CD4-positive, alpha-beta T cell (primary cell): ENCODE data around the gene TMEM273. TPM values are rescaled to one million over a fixed set of nuclear protein-coding genes. Genes with fewer than 3 reads are reported as not detected.

Experiments
- ATAC-seq: fragments of 200-7000 bp; cut with Tn5 transposase; one replicate; pipeline ENCODE4 v1.10.0; 2022; ENCODE audit warnings: mild to moderate bottlenecking; ENCODE audit not compliant: poor library complexity
- CTCF ChIA-PET: fragments of 350-600 bp; sonication (Branson Sonifier 250); formaldehyde crosslinking; loops from one replicate; lab custom pipeline; 2021; ENCODE audit warnings: antibody characterized with exemption, inconsistent platforms; lab: Charles Lee
- POLR2A ChIA-PET: fragments of 350-600 bp; sonication (Branson Sonifier 250); formaldehyde crosslinking; loops from one replicate; lab custom pipeline; 2021; ENCODE audit warnings: antibody characterized with exemption, inconsistent platforms; lab: Charles Lee
- DNase-seq, 14 experiments: peaks; one replicate each; pipeline ENCODE4 v3.0.0-alpha.2; 2013 to 2020; ENCODE audit warnings: mixed read lengths in 2 of 14
- H3K27ac ChIP-seq, 2 donors: one replicate each; pipeline versions ENCODE4 v1.5.1 to v1.7.0; 2013; ENCODE audit warnings: low read length in 2 of 2, low read depth in 1 of 2, mild to moderate bottlenecking in 1 of 2
- H3K27me3 ChIP-seq, 2 experiments: 1 replicate in 1 of 2; 2 replicates in 1 of 2; pipeline versions ENCODE4 v1.6.1 to v1.7.0; 2013; ENCODE audit warnings: low read length in 2 of 2, control low read depth in 1 of 2, mild to moderate bottlenecking in 1 of 2, moderate library complexity in 1 of 2; ENCODE audit not compliant: insufficient read depth in 2 of 2, control insufficient read depth in 1 of 2
- H3K36me3 ChIP-seq: one replicate; pipeline ENCODE4 v1.6.1; 2013; ENCODE audit warnings: low read length, control low read depth; ENCODE audit not compliant: insufficient read depth
- H3K4me1 ChIP-seq: one replicate; pipeline ENCODE4 v1.6.1; 2013; ENCODE audit warnings: low read length, control low read depth; ENCODE audit not compliant: insufficient read depth
- H3K4me3 ChIP-seq: one replicate; pipeline ENCODE4 v1.5.1; 2013; ENCODE audit warnings: mild to moderate bottlenecking, low read length, moderate library complexity
- H3K9me3 ChIP-seq, 2 experiments: 1 replicate in 1 of 2; 2 replicates in 1 of 2; pipeline versions ENCODE4 v1.6.1 to v1.7.0; 2013; ENCODE audit warnings: low read length in 2 of 2, mild to moderate bottlenecking in 2 of 2, control low read depth in 1 of 2, moderate library complexity in 1 of 2; ENCODE audit not compliant: control insufficient read depth in 1 of 2, insufficient read depth in 1 of 2
- H3K27ac Mint-ChIP-seq: one replicate; pipeline ENCODE4 v1.8.0; 2020; ENCODE audit warnings: mixed read lengths
- H3K27me3 Mint-ChIP-seq: one replicate; pipeline ENCODE4 v1.8.0; 2021; ENCODE audit warnings: mixed read lengths
- H3K36me3 Mint-ChIP-seq: one replicate; pipeline ENCODE4 v1.8.0; 2021; ENCODE audit warnings: low read depth, mixed read lengths
- H3K4me1 Mint-ChIP-seq: one replicate; pipeline ENCODE4 v1.8.0; 2021; ENCODE audit warnings: low read depth, mixed read lengths
- H3K4me3 Mint-ChIP-seq: one replicate; pipeline ENCODE4 v1.8.0; 2020; ENCODE audit warnings: mild to moderate bottlenecking, mixed read lengths
- H3K9me3 Mint-ChIP-seq: one replicate; pipeline ENCODE4 v1.8.0; 2020; ENCODE audit warnings: mixed read lengths
- intact Hi-C, 2 experiments: fragments of 100-400 bp; cut with DNase I in 1 of 2; cut with micrococcal nuclease in 1 of 2; formaldehyde crosslinking; loops; one replicate each; pipeline versions ENCODE4 v1.15.1 to v1.9.0; 2023 to 2025; cut with DNase I, micrococcal nuclease
- total RNA-seq, 174 experiments: library from RNA in 2 of 174; stranded (reverse) in 2 of 174; gene quantifications; one replicate each; pipeline ENCODE4 v1.2.3 and lab custom pipeline; 2021 to 2026
- TF ChIP-seq, protein P1 (sequence below): fragments of 200-600 bp; IDR thresholded peaks from one replicate; pipeline ENCODE4 v1.8.0; 2022; ENCODE audit warnings: antibody characterized with exemption, mild to moderate bottlenecking

Gene TMEM273
- total RNA-seq, 2 experiments from 2014 or later = 1.8 to 2.2 TPM

DNA sequence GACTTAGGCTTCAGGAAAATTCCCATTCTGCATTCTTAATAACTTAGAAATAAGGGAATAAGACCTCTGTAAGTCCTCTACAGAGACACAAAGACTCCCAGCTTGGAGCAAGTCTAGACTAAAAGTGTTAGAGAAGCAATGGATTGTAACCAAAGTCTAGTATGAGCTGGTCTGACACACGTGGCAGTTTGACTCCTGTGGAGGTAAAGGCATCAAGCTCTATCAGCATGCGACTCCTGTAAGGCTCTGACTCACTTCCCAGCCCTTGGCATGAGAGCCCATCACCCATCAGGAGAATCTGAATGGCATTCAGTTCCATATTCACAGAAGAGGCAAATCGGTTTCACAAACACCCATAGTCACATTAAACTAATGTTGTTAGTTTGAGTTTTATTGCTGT, 68.4 kb downstream of the TMEM273 start:
- ATAC-seq (no peak), DNase-seq (no peak)
- no peaks in the 10 kb centered on the region for H3K4me1 Mint-ChIP-seq
- ChIA-PET POLR2A (no interaction called here), CTCF (no interaction called here)
- no peaks in the 10 kb centered on the region for H3K36me3 Mint-ChIP-seq
- intact Hi-C loops = no loop called here
- no peaks in the 10 kb centered on the region for H3K36me3 ChIP-seq
- H3K27me3 ChIP-seq = peaks cover 2 to 3% of the 10 kb centered on the region in 2 experiments
- H3K9me3 Mint-ChIP-seq = no peaks in the 10 kb centered on the region
- H3K4me1 ChIP-seq = no peaks in the 10 kb centered on the region
- peaks cover 0 to 3% of the 10 kb centered on the region in 2 experiments for H3K9me3 ChIP-seq
- no peak overlapping the region for H3K4me3 Mint-ChIP-seq
- H3K27ac ChIP-seq = no peak overlapping the region
- TF ChIP-seq, protein P1, sequence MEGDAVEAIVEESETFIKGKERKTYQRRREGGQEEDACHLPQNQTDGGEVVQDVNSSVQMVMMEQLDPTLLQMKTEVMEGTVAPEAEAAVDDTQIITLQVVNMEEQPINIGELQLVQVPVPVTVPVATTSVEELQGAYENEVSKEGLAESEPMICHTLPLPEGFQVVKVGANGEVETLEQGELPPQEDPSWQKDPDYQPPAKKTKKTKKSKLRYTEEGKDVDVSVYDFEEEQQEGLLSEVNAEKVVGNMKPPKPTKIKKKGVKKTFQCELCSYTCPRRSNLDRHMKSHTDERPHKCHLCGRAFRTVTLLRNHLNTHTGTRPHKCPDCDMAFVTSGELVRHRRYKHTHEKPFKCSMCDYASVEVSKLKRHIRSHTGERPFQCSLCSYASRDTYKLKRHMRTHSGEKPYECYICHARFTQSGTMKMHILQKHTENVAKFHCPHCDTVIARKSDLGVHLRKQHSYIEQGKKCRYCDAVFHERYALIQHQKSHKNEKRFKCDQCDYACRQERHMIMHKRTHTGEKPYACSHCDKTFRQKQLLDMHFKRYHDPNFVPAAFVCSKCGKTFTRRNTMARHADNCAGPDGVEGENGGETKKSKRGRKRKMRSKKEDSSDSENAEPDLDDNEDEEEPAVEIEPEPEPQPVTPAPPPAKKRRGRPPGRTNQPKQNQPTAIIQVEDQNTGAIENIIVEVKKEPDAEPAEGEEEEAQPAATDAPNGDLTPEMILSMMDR = no peak
- peaks cover 26% of the 10 kb centered on the region for H3K27me3 Mint-ChIP-seq
- H3K27ac Mint-ChIP-seq = no peak overlapping the region
- H3K4me3 ChIP-seq = no peak overlapping the region

DNA sequence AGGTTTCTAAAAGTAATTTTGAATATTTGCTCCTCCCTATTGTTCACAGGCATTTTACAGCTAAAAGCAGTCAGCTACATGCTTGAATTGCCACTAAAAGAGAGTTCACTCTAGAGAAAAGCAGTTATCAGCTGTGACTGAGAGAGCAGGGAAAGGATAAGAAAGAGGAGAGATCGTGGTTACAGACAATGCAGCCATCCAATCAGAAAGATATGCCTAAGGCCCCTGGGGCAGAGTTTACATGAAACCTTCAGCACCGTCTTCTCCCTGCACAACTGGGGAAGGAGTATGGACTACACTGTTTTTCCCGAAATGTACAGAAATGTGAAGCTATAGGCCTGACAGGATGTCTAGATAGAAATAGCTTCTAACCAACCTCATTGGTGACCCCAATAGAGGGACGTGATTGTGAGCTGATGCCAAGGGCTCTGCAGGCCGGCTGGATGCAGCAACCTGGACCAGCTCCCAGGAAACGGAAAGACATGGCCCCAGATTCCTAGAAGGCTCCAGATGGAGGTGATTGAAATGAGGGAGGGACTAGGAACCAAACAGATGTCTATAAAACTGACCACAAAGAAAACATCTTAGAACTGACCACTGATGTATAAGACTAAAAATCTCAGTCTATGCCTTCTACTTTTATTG, 69.6 kb downstream of the TMEM273 start:
- Histone ChIP-seq H3K36me3 (no peaks in the 10 kb centered on the region), H3K27ac (no peak overlapping the region), H3K4me1 (no peaks in the 10 kb centered on the region), H3K27me3 (peaks cover 8 to 12% of the 10 kb centered on the region in 2 experiments), H3K9me3 (peaks cover 0 to 4% of the 10 kb centered on the region in 2 experiments), H3K4me3 (no peak overlapping the region)
- no peak overlapping the region for H3K4me3 Mint-ChIP-seq
- intact Hi-C loops = no loop called here
- H3K27ac Mint-ChIP-seq = no peak overlapping the region
- ChIA-PET POLR2A (no interaction called here), CTCF (no interaction called here)
- ATAC-seq (no peak), DNase-seq (no peak)
- no peaks in the 10 kb centered on the region for H3K4me1 Mint-ChIP-seq
- no peaks in the 10 kb centered on the region for H3K36me3 Mint-ChIP-seq
- H3K27me3 Mint-ChIP-seq = peaks cover 38% of the 10 kb centered on the region
- TF ChIP-seq, protein P1 = no peak
- no peaks in the 10 kb centered on the region for H3K9me3 Mint-ChIP-seq

DNA sequence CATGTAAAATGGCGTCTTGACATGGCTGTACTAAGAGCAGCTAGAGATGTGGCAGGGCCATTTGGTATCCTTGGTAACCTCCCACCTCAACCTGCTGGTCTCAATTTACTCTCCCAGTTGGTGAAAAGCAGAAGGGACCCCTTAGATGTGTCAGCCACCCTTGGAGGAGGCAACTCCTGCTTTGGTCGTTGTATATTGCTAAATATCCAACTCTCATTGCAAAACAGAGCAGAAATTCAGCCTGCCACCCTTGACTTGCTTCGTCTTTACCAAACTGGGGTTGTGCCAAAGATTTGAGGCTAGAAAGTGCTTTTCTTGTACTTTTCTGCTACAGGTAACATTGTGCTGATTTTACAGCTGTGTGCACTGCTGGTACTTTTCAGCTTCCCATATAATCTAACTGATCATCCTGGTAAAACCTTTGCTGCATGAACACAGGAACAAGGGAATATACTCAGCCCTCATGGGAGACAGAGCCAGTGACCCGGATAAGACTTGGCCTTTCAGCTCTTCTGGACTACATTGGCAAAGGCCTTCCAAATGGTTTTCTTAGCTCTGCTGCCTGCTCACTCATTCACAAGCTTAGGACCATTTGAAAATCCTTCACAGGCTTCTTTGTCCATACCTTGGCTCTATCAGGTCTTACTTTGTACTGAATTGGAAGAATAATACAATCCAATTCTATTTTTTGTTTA, 70.7 kb downstream of the TMEM273 start:
- TF ChIP-seq, protein P1 = no peak
- Mint-ChIP-seq H3K9me3 (no peaks in the 10 kb centered on the region), H3K4me3 (no peak overlapping the region), H3K36me3 (no peaks in the 10 kb centered on the region), H3K27ac (no peak overlapping the region), H3K27me3 (peaks cover 44% of the 10 kb centered on the region), H3K4me1 (no peaks in the 10 kb centered on the region)
- Histone ChIP-seq H3K9me3 (peaks cover 0 to 4% of the 10 kb centered on the region in 2 experiments), H3K4me3 (no peak overlapping the region), H3K4me1 (no peaks in the 10 kb centered on the region), H3K27me3 (peaks cover 8 to 20% of the 10 kb centered on the region in 2 experiments), H3K36me3 (no peaks in the 10 kb centered on the region), H3K27ac (no peak overlapping the region)
- ChIA-PET CTCF (no interaction called here), POLR2A (no interaction called here)
- ATAC-seq = no peak
- DNase-seq = no peak
- intact Hi-C loops = no loop called here
